AG04450 (cell line): Measurements from ENCODE around the gene TIFAB. TPM values are rescaled to one million over a fixed set of nuclear protein-coding genes. Genes with fewer than 3 reads are reported as not detected.

Experiments
- CTCF ChIA-PET: fragments of 300-600, 350-600 bp; formaldehyde crosslinking; extraction: SDS; loops from one replicate; lab custom pipeline; 2022; ENCODE audit warnings: antibody characterized with exemption, inconsistent platforms; lab: Charles Lee
- POLR2A ChIA-PET: fragments of 350-600 bp; formaldehyde crosslinking; extraction: SDS; loops from one replicate; lab custom pipeline; 2021; ENCODE audit warnings: antibody characterized with exemption, inconsistent platforms; lab: Yijun Ruan, JAX
- DNase-seq: peaks from one replicate; pipeline ENCODE4 v3.0.0-alpha.2; 2011; ENCODE audit warnings: low read depth, low spot score
- H3K27ac ChIP-seq: one replicate; pipeline ENCODE4 v1.5.1; 2012; ENCODE audit warnings: low read depth, low read length, control low read depth
- H3K27me3 ChIP-seq: one replicate; pipeline ENCODE4 v1.6.0; 2012; ENCODE audit warnings: low read length; ENCODE audit not compliant: control insufficient read depth, insufficient read depth
- H3K4me3 ChIP-seq: 2 replicates; pipeline ENCODE4 v1.5.1; 2011; ENCODE audit warnings: mild to moderate bottlenecking, low read depth, low read length, control low read depth
- H3K9me3 ChIP-seq: 2 replicates; pipeline ENCODE4 v1.5.1; 2012; ENCODE audit warnings: low read length; ENCODE audit not compliant: control insufficient read depth, insufficient read depth
- CTCF ChIP-seq: IDR thresholded peaks from 2 replicates; pipeline ENCODE4 v1.5.1; 2011; ENCODE audit warnings: low read depth, low read length, control low read depth, inconsistent platforms
- polyA plus RNA-seq: library from polyadenylated mRNA; depleted of rRNA; stranded (reverse); fragments of >200 nt; gene quantifications from 2 replicates; pipeline ENCODE4 v1.2.3, GENCODE V29; 2011

The TIFAB gene
- polyA plus RNA-seq, 1 experiment, result not detected

DNA sequence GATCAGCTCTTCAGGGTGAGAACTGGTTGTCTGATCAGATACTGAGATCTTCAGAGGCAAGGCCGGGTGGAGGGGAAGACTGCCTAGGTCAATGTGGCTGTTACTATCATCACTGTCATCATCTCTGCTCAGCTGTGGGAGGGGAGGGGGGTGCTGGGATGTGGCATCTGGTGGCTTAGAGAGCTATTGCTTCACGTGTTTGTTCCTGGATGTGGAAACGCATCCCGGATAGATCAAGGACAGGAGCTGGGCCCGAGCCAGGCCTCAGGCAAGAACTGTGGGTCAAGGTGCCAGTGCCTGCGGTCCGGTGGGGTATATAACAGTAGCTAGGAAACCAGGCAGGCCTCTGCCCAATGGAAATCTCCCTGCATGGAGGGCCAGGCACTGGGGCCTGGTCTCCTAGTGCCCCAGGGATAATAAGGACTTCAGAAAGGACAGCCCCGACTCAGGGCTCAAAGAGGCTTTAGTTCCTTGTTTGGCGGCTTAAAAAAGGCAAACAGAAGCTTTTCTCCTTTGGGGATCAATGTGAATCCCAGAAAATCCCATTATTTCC, 30.3 kb upstream of the TIFAB start:
- peaks cover 21% of the 10 kb centered on the region for H3K27me3 ChIP-seq
- ChIA-PET CTCF (interaction anchor here (1.0 to 1.1 kb wide), 2 partner anchors 16 to 70 kb away, joined by 3 to 4 read pairs; no protein-coding TSS in a partner anchor), POLR2A (no interaction called here)
- H3K9me3 ChIP-seq, result no peaks in the 10 kb centered on the region; the same call in 1 of the 2 replicates
- no peak for TF ChIP-seq CTCF
- DNase-seq, result no peak
- no peak overlapping the region for H3K4me3 ChIP-seq
- H3K27ac ChIP-seq, result no peak overlapping the region

DNA sequence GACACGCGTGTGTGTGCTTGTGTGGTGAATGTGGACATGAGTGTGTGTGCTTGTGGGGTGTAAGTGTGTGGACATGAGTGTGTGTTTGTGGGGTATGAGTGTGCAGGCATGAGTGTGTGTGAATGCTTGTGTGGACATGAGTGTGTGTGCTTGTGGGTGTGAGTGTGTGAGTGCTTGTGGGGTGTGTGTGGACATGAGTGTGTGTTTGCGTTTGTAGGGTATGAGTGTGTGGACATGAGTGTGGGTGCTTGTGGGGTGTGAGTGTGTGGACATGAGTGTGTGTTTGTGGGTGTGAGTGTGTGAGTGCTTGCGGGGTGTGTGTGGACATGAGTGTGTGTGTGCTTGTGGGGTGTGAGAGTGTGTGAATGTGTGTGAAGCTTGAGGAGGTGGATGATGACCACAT, 29.8 kb upstream of the TIFAB start:
- POLR2A ChIA-PET, result no interaction called here
- CTCF ChIA-PET, result interaction anchor here (1.0 to 1.1 kb wide), 2 partner anchors 16 to 70 kb away, joined by 3 to 4 read pairs; no protein-coding TSS in a partner anchor
- DNase-seq, result no peak
- no peak for TF ChIP-seq CTCF
- no peak overlapping the region for H3K27ac ChIP-seq
- H3K9me3 ChIP-seq, result no peaks in the 10 kb centered on the region; the same call in 1 of the 2 replicates
- H3K27me3 ChIP-seq, result peaks cover 19% of the 10 kb centered on the region
- no peak overlapping the region for H3K4me3 ChIP-seq

- TF ChIP-seq CTCF, result no peak
- Histone ChIP-seq H3K27me3 (peaks cover 20% of the 10 kb centered on the region), H3K27ac (no peak overlapping the region), H3K9me3 (no peaks in the 10 kb centered on the region; the same call in 1 of the 2 replicates), H3K4me3 (no peak overlapping the region)
- POLR2A ChIA-PET, result no interaction called here
- DNase-seq, result no peak
- CTCF ChIA-PET, result interaction anchor here (28.4 kb wide), 1 partner anchor 77 kb away, joined by 1313 read pairs; no protein-coding TSS in a partner anchor
Observed at GRCh38 chr5:135481387-135481786, 29.2 kb upstream of the TIFAB start.

- Histone ChIP-seq H3K9me3 (no peaks in the 10 kb centered on the region; the same call in 1 of the 2 replicates), H3K27ac (no peak overlapping the region), H3K27me3 (peaks cover 20% of the 10 kb centered on the region), H3K4me3 (no peak overlapping the region)
- CTCF ChIA-PET, result interaction anchor here (3.2 to 28.4 kb wide), 2 partner anchors 15 to 78 kb away, joined by 18 to 1313 read pairs; no protein-coding TSS in a partner anchor
- no peak for TF ChIP-seq CTCF
- POLR2A ChIA-PET, result no interaction called here
- DNase-seq, result no peak
Observed at GRCh38 chr5:135480511-135480910, 28.4 kb upstream of the TIFAB start.

- H3K27me3 ChIP-seq, result peaks cover 28% of the 10 kb centered on the region
- no peak overlapping the region for H3K27ac ChIP-seq
- no peaks in the 10 kb centered on the region; the same call in 1 of the 2 replicates for H3K9me3 ChIP-seq
- ChIA-PET POLR2A (no interaction called here), CTCF (interaction anchor here (1.7 to 28.4 kb wide), 3 partner anchors 13 to 80 kb away, joined by 7 to 1313 read pairs (median 18); no protein-coding TSS in a partner anchor)
- no peak for DNase-seq
- H3K4me3 ChIP-seq, result no peak overlapping the region
- no peak for TF ChIP-seq CTCF
Observed at GRCh38 chr5:135478938-135479337, 26.8 kb upstream of the TIFAB start.
